Measurements from ENCODE around the gene FDXACB1.
A peak's percentile ranks its signal among the peaks of the same experiment; 100 is the strongest.

FDXACB1 gene

GRCh38 chr11:111845276-111846028 lies 33.5 kb downstream of the FDXACB1 start:
- DNase-seq (ENCODE audit: low spot score) = no peak

DNA sequence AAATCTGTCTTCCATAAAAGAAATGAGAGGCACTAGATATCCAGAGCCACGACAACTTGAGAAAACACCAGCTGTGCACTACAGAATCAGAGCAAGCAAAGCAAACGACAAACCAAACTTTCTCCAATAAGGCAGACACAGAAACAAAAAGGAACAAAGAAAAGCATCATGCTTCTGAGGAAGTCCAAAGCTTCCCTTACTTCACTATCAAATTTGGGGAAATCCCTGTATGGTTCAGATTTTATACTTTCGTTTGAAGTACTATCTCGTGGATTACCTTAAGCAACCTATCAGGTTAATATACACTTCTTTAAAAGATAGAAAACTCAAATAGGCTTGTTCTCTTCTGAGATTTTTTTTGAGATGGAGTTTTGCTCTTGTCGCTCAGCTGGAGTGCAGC lies 35.3 kb downstream of the FDXACB1 start:
- DNase-seq (ENCODE audit: low spot score) = no peak

- DNase-seq (ENCODE audit: low spot score) = peak; percentile 80
Measured at GRCh38 chr11:111841370-111842053, 37.5 kb downstream of the FDXACB1 start.

GRCh38 chr11:111840143-111840542 lies 38.8 kb downstream of the FDXACB1 start:
- no peak for DNase-seq (ENCODE audit: low spot score)

- no peak for DNase-seq (ENCODE audit: low spot score)
Measured at GRCh38 chr11:111838054-111838453, 40.9 kb downstream of the FDXACB1 start.

DNA sequence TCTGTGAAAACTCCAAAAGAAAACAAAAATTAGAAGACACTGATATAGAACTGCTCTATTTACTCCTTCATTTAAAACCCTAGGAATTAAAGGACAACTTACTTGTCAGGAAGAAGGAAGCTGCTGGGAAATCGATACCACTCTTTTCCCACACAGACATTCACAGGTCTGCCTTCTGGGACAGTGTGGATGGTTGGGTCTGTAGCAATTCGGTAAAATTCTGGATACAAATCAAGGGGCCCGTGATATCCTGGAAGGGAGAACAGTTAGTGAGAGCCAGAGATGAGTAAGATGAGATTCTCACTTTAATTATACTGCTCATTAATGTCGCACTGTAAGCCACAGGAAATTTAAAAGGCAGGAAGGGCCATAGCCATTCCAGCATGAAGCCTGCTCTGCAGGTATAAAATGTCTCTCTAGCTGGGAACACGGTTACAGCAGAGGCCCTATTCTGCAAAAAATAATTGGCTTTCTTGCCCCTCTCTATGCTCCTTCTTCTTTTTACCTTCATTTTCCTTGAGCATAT lies 41.5 kb downstream of the FDXACB1 start:
- DNase-seq (ENCODE audit: low spot score) = no peak

- no peak for DNase-seq (ENCODE audit: low spot score)
Measured at GRCh38 chr11:111836721-111837120, 42.2 kb downstream of the FDXACB1 start.

GRCh38 chr11:111836162-111836561 lies 42.8 kb downstream of the FDXACB1 start:
- no peak for DNase-seq (ENCODE audit: low spot score)

GRCh38 chr11:111835665-111836064 lies 43.3 kb downstream of the FDXACB1 start:
- no peak for DNase-seq (ENCODE audit: low spot score)

DNA sequence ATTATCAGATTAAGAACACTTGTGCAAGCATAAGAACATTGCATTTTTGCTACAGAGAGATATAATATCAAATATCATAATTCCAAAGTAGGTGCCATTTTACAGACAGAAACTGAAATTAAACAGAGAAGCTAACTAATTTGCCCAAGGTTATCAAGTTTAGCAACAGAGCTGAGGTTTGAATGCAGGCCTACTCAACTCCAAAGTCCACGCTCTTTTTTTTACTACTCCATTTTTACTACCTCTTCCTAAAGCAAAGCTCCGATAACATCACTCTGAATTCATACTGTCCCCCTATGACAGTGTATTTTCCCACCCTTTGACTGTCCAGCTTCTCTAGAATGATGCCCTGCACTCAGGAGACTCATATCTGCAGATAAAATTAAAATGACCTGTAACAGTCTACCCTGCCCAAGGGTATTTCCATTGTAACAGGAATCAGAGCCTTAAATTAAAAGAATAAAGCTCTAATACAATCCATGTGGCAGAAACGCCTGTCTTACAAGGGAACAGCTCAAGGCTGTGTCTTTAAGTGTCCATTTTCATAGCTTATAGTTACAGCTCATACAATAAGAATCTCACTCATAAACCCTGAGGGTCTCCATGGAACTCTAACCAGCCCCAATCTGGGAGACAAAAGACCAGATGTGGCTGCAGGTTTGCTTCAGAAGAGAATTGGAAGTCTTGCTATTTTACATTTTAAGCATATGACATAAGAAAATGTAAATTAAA lies 44.4 kb downstream of the FDXACB1 start:
- DNase-seq (ENCODE audit: low spot score) = no peak

- no peak for DNase-seq (ENCODE audit: low spot score)
Measured at GRCh38 chr11:111833524-111833923, 45.4 kb downstream of the FDXACB1 start.

GRCh38 chr11:111829185-111829968 lies 49.6 kb downstream of the FDXACB1 start:
- no peak for DNase-seq (ENCODE audit: low spot score)

- no peak for DNase-seq (ENCODE audit: low spot score)
Measured at GRCh38 chr11:111826322-111826950, 52.5 kb downstream of the FDXACB1 start.
